ENCODE results near the gene RALGDS.

Gene RALGDS

DNA sequence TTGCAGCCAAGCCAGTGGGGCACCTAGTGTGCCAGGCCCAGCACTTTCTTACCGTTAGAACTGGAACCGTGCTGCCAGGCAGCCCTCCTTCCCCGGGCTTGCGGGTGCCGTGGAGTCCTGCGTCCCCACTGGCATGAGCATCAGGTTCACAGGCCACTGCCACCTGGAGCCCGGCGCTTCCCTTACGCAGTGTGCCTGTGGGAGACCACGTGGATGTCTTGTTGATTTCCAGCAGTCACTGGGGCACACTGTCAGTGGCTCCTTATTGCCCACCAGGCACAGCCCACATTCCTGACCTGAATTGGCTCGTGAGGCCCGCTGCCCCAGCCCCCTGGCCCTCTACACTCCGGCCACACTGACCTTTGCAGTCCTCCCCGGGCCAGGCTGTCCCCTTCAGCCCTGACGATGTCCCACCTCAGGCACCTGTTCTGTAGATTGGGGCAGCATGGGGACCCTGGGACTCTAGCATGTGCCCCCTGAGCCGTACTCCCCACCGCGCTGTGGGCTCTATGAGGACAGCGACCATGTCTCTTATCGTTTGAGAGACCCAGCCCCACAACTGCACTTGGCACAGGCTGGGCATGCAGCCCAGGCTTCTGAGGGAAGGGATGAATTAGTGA, 69.6 kb downstream of the RALGDS start:
- DNase-seq (ENCODE audit: low spot score), result no peak

GRCh38 chr9:133050781-133051180, 70.3 kb downstream of the RALGDS start:
- DNase-seq (ENCODE audit: low spot score), result no peak

GRCh38 chr9:133050142-133050541, 70.9 kb downstream of the RALGDS start:
- DNase-seq (ENCODE audit: low spot score), result no peak

- no peak for DNase-seq (ENCODE audit: low spot score)
Measured at GRCh38 chr9:133049043-133049442, 72.0 kb downstream of the RALGDS start.

DNA sequence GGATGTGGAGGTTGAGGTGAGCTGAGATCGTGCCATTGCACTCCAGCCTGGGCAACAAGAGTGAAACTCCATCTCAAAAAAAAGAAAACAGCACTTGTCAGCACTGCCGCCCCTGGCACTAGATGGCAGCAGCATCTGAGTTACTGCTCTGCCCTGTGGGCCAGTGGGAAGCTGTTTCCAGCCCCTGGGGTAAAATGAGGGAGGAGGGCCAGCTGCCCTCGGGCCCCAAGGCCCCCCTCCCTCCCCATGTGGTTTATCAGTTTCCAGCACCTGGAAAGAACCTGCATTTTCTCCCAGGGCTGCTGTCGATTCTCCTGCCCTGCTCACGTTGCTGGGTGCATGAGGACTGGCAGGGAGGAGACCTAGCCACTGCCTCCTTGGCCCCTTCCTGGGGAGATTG, 72.4 kb downstream of the RALGDS start:
- DNase-seq (ENCODE audit: low spot score), result peak; percentile 36

Measured in CD4-positive, alpha-beta T cell treated with Interleukin-2 at 100 ng/mL for 4 hours (primary cell).